ENCODE data around the gene INHBE.

DNA sequence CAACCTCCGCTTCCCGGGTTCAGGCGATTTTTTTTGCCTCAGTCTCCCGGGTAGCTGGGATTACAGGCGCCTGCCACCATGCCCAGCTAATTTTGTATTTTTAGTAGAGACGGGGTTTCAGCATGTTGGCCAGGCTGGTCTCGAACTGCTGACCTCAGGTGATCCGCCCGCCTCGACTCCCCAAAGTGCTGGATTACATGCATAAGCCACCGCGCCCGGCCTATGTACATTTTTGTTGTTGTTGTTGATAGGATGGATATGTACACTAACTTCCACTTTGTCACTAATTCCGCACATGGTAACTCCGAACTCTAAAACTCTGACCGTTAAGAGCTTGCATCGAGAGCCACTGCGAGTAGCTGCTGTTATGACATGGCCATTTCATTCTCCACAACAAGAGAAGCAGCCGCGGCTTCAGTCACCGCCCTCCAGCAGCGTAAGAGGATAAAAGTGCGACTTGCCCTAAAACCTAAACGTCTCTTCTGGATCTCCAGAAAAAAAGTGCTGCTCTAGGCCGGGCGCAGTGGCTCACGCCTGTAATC, 32.0 kb downstream of the INHBE start:
- TF ChIP-seq, protein P1, sequence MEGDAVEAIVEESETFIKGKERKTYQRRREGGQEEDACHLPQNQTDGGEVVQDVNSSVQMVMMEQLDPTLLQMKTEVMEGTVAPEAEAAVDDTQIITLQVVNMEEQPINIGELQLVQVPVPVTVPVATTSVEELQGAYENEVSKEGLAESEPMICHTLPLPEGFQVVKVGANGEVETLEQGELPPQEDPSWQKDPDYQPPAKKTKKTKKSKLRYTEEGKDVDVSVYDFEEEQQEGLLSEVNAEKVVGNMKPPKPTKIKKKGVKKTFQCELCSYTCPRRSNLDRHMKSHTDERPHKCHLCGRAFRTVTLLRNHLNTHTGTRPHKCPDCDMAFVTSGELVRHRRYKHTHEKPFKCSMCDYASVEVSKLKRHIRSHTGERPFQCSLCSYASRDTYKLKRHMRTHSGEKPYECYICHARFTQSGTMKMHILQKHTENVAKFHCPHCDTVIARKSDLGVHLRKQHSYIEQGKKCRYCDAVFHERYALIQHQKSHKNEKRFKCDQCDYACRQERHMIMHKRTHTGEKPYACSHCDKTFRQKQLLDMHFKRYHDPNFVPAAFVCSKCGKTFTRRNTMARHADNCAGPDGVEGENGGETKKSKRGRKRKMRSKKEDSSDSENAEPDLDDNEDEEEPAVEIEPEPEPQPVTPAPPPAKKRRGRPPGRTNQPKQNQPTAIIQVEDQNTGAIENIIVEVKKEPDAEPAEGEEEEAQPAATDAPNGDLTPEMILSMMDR (IDR thresholded peaks at IDR 0.05): no peak
- no peak for TF ChIP-seq POLR2A (IDR thresholded peaks at IDR 0.05; ENCODE audit: low read depth)
- TF ChIP-seq POLR2AphosphoS5 (IDR thresholded peaks at IDR 0.05): no peak
- TF ChIP-seq EP300 (IDR thresholded peaks at IDR 0.05): no peak

Data from esophagus muscularis mucosa (tissue), 4 donors.